HG03432 (cell line): ENCODE results near the gene SRGAP2.
"Not testable (repeated sequence)": the region's sequence is repeated elsewhere in the genome, so short reads cannot be mapped to it uniquely, and the experiment has no call there.

Experiments used
- ATAC-seq: cut with Tn5 transposase; IDR thresholded peaks from one replicate; pipeline ENCODE4 v1.9.1; 2021; ENCODE audit warnings: mild to moderate bottlenecking, moderate library complexity; ENCODE audit not compliant: unreplicated experiment

Gene SRGAP2

DNA sequence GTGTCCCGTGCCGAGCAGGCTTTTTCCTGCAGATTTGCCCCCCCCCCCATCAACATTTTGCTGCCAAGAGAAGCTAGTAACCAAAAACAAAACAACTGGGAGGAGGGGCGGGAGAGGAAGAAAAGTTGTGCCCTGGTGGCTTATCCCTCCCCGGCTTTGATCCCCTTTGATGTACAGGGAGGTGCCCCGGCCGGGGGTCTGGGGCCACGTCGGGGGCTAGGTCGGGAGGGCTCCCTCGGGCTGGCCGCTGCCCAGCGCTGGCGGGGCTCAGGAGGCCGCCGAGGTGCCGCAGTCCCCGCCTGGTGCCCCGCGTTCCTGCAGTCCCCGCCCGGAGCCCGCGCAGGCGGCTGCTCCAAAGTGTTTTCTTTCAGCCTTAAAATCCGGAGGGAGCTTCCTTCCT lies 1.5 kb downstream of the SRGAP2 start:
- ATAC-seq, result not testable (repeated sequence)

DNA sequence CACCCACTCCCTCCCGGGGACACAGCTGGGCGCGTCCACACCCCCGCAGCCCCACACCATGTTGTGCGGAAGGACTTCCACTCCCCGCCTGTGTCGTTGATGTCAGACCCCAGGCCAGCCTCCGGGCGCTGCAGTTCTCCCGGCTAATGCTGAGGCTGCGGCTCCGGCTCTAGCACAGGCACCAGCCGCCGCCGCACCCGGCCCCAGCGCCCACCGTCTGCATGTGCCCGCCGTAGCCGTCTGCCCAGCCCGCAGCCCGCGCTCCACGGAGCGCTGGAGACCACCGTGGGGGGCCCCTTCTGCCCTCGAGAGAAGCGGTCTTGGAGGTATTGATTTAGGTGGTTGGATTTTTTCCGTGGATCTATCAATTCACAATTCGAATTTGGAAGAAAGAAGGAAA lies 2.2 kb downstream of the SRGAP2 start:
- ATAC-seq, result not testable (repeated sequence)

GRCh38 chr1:206210802-206211201 lies 7.5 kb downstream of the SRGAP2 start:
- not testable (repeated sequence) for ATAC-seq

DNA sequence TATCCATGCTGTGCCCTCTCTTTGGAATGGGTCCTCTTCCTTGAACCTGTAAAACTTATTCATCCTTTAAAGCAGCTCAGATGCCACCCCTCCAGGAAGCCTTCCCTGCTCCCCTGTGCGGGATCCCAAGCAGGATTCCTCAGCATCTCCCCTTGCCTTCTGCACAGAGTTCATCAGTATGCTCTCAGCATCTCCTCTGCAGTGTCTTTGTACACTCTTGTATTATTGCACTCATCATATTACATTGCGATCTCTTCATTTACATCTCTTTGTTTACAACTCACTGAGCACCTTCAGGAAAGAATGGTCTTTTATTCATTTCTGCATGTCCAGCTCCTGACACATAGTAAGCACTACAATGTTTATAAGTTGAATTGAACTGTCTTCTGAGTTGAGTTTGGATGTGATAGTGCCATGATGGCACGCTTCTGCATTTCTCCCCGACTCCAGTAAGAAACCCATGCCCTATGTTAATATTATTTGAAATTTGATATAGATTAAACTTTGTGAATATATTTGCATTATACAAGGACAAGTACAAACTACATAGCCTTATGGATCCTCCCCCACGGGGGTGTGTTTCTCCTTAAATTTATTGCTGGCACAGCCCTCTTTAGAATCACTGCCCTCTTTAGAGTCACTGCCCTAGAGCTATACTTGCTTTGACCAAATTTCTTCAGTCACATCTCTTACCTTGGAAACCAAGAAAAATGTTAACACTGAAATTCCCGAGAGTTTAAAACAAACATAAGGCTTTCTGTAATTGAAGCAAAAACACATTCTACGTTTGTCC lies 12.5 kb downstream of the SRGAP2 start:
- ATAC-seq, result not testable (repeated sequence)

DNA sequence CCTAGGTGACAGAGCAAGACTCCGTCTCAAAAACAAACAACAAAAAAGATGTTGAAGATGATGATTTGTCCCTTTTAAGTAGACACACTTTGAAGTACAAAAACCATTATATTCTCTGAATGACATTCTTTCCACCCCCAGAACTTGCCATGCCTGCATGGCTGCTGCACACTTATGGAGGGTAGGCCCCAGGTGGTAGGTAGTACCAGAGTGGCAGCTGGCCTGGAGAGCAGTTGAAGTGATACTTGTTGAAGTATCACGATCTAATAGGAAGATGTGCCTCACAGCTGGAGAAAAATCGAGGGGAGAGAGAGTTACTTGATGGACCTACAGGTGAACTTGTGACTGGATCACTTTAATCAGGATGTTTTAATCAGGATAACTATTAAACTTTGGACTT lies 14.9 kb downstream of the SRGAP2 start:
- not testable (repeated sequence) for ATAC-seq

DNA sequence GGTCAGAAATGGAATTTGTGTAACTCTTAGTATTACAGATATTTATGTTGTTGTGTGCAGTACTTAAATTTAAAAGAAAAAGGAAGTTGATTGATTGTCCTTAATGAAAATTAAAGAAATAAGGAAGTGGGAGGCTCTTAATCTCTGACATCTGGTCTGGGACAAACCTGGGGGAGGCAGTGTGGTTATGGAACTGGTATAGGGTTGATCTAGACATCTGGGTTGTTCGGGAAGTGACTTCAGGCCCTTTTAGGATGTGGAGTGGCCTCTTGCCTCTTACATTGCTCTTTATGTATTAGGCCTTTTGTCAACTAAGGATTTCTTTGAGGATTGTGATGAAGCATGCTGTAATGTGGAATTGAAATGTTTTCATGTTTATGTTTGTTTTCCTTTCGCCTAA lies 15.4 kb downstream of the SRGAP2 start:
- not testable (repeated sequence) for ATAC-seq

DNA sequence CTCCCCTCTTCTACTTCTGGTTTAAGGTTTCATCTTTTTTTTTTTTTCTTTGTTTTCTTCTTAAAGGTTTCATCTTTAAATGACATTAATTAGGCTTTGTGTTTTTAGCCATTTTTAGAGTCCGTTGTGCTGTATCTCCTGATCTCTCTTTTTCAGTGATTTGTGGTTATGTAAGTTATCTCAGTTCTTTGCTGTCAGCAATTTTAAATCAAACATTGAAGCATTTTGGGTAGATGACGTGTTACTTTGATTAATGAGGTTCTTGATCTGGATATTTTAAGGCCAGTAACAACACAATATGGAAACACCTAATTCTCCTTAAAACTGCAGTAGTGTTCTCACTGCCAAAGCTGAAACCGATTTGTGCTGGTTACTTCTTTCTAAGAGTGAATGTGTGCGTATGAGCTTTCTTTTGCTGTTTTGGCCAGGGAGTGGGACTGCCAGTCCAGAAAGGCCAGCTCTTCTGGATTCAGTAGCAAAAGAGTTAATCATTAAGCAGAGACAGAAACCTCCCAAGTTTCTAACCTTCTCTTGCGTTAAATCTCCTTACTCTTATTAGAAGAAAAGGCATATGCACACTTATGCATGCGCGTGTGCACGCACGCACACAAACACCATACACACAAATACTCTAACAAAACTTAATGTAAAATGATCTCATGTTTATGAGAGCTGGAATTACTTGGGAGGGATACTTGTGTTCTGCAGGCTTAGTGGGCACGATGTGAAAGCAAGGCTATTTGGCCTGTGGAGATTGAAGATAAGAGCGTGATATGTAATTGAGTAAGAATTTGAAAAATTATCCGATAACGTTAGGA lies 16.4 kb downstream of the SRGAP2 start:
- not testable (repeated sequence) for ATAC-seq

- ATAC-seq, result not testable (repeated sequence)
These were observed 17.1 kb downstream of the SRGAP2 start for GRCh38 chr1:206220332-206221000.

DNA sequence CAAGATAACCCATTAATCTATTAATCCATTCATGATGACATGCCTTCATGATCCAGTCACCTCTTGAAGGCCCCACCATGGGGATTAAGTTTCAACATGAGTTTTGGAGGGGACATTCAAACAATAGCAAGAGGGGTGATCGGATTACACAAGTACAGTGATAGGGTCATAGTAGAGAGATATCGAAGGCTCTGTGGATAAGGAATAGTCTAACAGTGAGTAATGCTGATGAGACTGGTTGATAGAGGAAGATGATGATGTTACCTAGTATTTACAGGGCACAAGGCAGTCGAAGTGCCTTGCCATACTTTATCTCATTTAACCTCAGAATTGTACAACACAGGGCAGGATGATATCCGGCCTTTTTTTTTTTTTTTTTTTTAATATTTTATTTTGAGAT lies 18.2 kb downstream of the SRGAP2 start:
- ATAC-seq, result not testable (repeated sequence)

- not testable (repeated sequence) for ATAC-seq
These were observed 20.9 kb downstream of the SRGAP2 start for GRCh38 chr1:206224190-206224776.

- ATAC-seq, result not testable (repeated sequence)
These were observed 22.0 kb downstream of the SRGAP2 start for GRCh38 chr1:206225386-206225785.

DNA sequence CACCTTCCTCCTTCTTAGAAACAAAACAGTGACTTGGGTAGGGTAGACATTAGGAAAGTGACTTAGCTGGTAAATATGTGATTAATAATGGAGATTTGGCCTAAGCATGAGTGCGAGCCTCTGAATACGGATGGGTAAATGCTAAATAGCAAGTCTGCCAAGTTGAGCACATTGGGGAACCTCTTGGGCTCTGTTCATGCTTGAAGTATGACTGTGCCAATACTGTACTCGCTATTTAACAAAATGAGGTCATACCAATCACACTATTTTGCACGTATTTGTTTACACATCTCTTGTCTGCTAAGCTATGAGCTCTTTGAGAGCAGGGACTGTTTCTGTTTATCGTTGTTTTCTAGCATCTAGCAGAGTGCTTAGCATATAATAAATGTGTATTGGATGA lies 23.5 kb downstream of the SRGAP2 start:
- not testable (repeated sequence) for ATAC-seq

DNA sequence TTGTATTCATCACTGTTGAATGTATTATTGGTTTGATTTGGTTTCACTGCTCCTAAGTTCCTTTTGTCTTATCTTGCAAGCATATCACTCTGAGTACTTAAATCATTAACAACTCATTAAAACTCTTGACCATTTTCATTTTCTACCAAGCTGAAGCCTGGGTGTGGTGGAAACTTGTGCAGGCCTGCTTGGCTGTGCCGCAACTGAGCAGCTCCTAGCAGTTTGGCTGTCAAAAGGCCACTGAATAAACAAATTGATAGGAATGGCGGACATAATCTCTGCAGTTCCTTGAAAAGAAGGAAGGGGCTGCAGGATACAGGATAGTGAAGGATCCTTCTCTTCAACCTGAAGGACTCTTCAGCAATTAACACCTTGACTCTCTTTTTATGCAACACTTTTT lies 25.9 kb downstream of the SRGAP2 start:
- ATAC-seq, result not testable (repeated sequence)

- ATAC-seq, result not testable (repeated sequence)
These were observed 28.6 kb downstream of the SRGAP2 start for GRCh38 chr1:206231989-206232388.

DNA sequence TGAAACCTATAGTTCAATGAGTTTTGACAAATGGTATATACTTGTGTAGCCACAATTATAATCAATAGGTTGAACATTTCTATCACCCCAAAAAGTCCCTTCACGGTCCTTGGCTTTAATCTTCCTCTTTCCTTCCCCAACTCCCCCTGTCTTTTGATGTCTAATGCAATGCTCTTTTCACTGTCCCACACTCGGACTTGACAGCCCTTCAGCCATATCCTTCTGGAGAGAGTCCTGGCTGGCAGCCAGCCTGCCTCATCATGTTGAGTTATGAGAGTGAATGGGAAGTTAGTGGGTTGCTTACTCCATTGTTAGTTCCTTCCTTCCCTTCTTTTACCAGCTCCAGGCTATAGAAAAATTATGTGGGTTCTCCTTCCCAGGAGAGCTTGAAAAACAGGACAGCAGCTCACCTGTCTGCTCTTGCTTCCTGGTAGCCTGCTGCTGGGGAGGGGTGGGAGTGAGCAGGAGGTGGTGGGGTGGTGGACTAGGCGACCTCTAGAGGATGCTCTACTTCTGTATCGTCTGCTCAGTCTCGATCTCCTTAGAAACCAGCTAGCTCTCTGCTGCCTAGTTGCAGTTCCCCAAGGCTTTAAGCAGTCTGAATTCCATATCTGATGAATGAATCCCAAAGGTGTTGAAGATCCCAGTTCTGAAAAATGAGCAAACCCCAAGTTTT lies 29.8 kb downstream of the SRGAP2 start:
- ATAC-seq, result peak; percentile 72

DNA sequence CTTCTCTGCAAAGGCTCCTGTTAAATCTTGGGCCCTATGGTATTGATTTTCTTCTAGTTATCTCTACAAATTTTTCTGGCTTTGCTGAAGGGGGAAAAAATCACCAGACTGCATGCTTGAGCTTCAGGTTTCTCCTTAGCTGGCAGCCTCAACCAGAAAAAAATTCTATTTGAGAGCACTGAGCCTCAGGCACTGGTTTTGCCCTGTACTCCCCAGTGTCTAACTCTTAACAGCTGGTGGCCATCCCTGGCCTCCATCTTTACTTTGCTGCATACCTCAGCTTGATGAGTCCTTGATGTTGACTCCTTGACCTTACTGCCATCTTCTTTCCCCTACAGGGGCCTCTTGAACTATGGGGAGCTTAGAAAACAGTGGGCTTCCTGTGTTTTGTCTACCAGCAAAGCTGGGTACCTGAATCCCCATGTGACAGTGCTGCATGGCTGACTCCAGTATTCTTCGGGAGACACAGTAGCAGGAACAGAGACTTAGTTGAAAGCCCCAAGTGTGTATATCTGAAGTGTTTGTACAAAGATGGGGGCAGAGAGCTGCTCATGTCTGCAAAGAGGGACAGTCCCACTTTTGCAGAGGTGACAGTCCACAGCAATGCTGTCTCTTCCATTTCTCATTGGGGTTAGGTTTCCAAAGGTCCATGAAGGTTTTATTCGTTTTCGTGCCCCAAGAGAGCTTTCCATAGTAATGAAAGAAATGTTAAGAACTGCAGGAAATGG lies 31.0 kb downstream of the SRGAP2 start:
- ATAC-seq, result not testable (repeated sequence)

DNA sequence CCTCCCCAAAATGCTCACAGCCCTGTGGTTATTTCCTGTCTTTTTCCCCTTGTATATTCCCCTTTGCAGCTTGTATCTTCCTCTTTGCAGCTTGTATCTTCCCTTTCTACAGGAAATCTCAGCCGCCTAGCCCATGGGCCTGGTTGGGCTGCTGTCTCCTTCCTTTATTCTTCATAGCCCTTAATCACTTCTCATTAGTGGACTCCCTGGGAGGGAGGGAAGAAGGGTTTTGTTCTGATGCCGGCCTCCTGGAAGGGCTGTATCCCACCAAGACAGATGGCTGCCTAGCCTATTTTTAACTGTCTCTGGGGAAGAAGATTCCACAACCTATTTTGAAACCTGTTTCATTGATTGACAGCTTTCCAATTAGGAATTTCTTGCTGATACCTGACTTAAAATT lies 31.8 kb downstream of the SRGAP2 start:
- ATAC-seq, result not testable (repeated sequence)

DNA sequence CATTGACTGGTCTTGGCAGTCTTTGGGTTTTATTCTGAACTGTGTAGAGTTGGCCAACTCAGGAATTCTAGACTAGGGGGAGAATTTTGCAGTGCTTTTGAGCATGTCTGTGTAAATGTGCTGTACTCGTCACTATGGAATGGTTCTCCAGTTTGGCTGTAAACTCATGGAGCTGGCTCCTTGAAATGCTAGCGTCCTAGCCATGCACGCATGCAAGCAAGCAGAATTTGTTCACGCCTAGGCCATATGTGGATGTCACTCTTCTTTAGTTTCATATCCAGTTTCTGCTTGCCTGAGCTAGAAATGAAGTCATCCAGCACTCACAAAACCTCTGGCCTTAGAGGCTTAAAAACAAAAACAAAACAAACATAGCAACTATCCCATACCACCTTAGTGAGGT lies 36.9 kb downstream of the SRGAP2 start:
- peak; percentile 51 for ATAC-seq

- ATAC-seq, result peak; percentile 98
These were observed 40.0 kb downstream of the SRGAP2 start for GRCh38 chr1:206243335-206243734.

- ATAC-seq, result not testable (repeated sequence)
These were observed 42.1 kb downstream of the SRGAP2 start for GRCh38 chr1:206245479-206245878.
